ENCODE measurements around the gene CNKSR1. TPM values are rescaled to one million over a fixed set of nuclear protein-coding genes. Genes with fewer than 3 reads are reported as not detected.
A peak's percentile ranks its signal among the peaks of the same experiment; 100 is the strongest.

CNKSR1 gene
- polyA plus RNA-seq, 1 of the 3 experiments (the other 2 are of a cell fraction), result 0.49 TPM

GRCh38 chr1:26169198-26169554, 8.1 kb upstream of the CNKSR1 start (continued):
- TF ChIP-seq TAF1 (IDR thresholded peaks at IDR 0.05; ENCODE audit: borderline replicate concordance, low read depth, low read length) (no peak), POLR2AphosphoS5 (IDR thresholded peaks at IDR 0.05; ENCODE audit: low read depth, low read length) (no peak), USF1 (IDR thresholded peaks at IDR 0.05; ENCODE audit: borderline replicate concordance, low read depth) (no peak)

GRCh38 chr1:26169669-26170471, 7.4 kb upstream of the CNKSR1 start, which contains the start of gene ZNF593:
TSS of gene ZNF593 (plus strand) at chr1:26169908. CDS start at chr1:26169984, 76 bp downstream.
- peaks cover 0 to 2% of the 10 kb centered on the region in 2 experiments for H3K36me3 ChIP-seq (replicated peaks in 1 of 2; ENCODE audit: control insufficient read depth in 1 of 2, insufficient read depth in 2 of 2, low read length in 1 of 2)
- no peaks in the 10 kb centered on the region for H3K27me3 ChIP-seq (ENCODE audit: insufficient read depth)
- peaks cover 12% of the 10 kb centered on the region for H3F3A ChIP-seq (replicated peaks; ENCODE audit: insufficient read depth)
- H3K27ac ChIP-seq (ENCODE audit: low read depth in 2 of 2, low read length in 1 of 2), result peak within 1 kb of the TSS; percentile 48 to 54; a peak in 3 of 4 replicates
- 18% methylated on average over 10 of the region's 76 CpGs for WGBS (ENCODE audit: low lambda C conversion rate)
- H3K4me1 ChIP-seq (ENCODE audit: control insufficient read depth in 1 of 2, insufficient read depth in 2 of 2, low read depth in 1 of 2, low read length in 1 of 2), result peaks cover 0 to 18% of the 10 kb centered on the region in 2 experiments; a peak in 2 of 4 replicates
- POLR2A ChIA-PET, result interaction anchor here (1.1 to 1.6 kb wide), 2 partner anchors 58 to 64 kb away, joined by 3 read pairs; partner anchors contain the start of genes CEP85 and PDIK1L
- H3K4me2 ChIP-seq, result peak within 1 kb of the TSS; percentile 95
- H2AFZ ChIP-seq (ENCODE audit: low read depth), result peak within 1 kb of the TSS; percentile 86
- peak within 1 kb of the TSS; percentile 92 for H3K9ac ChIP-seq
- H3K4me3 ChIP-seq (ENCODE audit: low read depth in 2 of 2, low read length in 1 of 2), result peak within 1 kb of the TSS; percentile 85 to 98
- no peaks in the 10 kb centered on the region for H3K9me3 ChIP-seq
- TF ChIP-seq CTCF (IDR thresholded peaks at IDR 0.05), result peak; percentile 78
- TF ChIP-seq RXRA (IDR thresholded peaks at IDR 0.05; ENCODE audit: borderline replicate concordance, low read depth), result no peak
- peak; percentile 82 for TF ChIP-seq ELF1 (IDR thresholded peaks at IDR 0.05)
- TF ChIP-seq SIN3A (IDR thresholded peaks at IDR 0.05; ENCODE audit: borderline replicate concordance, low read depth, low read length), result peak; percentile 96; the same call in 1 of the 2 replicates
- TF ChIP-seq PBX3 (IDR thresholded peaks at IDR 0.05), result no peak
- peak; percentile 47; the same call in 1 of the 2 replicates for TF ChIP-seq FOSL2 (IDR thresholded peaks at IDR 0.05; ENCODE audit: borderline replicate concordance, low read depth)
- TF ChIP-seq RFX5 (IDR thresholded peaks at IDR 0.05; ENCODE audit: low read length), result 0 out of 2 replicates have a peak, but pooled peaks have one; percentile 54
- TF ChIP-seq IRF3 (IDR thresholded peaks at IDR 0.05; ENCODE audit: low read depth, low read length), result no peak
- peak; percentile 72 for TF ChIP-seq SMC3 (IDR thresholded peaks at IDR 0.05; ENCODE audit: low read depth, low read length)
- TF ChIP-seq NFIC (IDR thresholded peaks at IDR 0.05; ENCODE audit: borderline replicate concordance), result no peak
- peak; percentile 99 for TF ChIP-seq MXI1 (IDR thresholded peaks at IDR 0.05; ENCODE audit: low read depth, low read length)
- TF ChIP-seq GABPA (IDR thresholded peaks at IDR 0.05; ENCODE audit: low read depth), result peak; percentile 77
- TF ChIP-seq POLR2AphosphoS5 (IDR thresholded peaks at IDR 0.05; ENCODE audit: low read depth, low read length), result peak; percentile 83
- TF ChIP-seq TAF1 (IDR thresholded peaks at IDR 0.05; ENCODE audit: borderline replicate concordance, low read depth, low read length), result peak; percentile 60; the same call in 1 of the 2 replicates
- TF ChIP-seq MAX (IDR thresholded peaks at IDR 0.05; ENCODE audit: low read depth), result peak; percentile 98
- no peak for TF ChIP-seq EZH2phosphoT487 (IDR thresholded peaks at IDR 0.05; ENCODE audit: borderline replicate concordance, low read depth)
- 0 out of 2 replicates have a peak, but pooled peaks have one; percentile 43 for TF ChIP-seq USF1 (IDR thresholded peaks at IDR 0.05; ENCODE audit: borderline replicate concordance, low read depth)
- TF ChIP-seq YY1 (IDR thresholded peaks at IDR 0.05; ENCODE audit: low read depth), result no peak
- no peak for TF ChIP-seq FOXJ3 (CRISPR knock-in tag; IDR thresholded peaks at IDR 0.05)
- TF ChIP-seq RAD21 (IDR thresholded peaks at IDR 0.05; ENCODE audit: low read length), result peak; percentile 47; the same call in 1 of the 2 replicates
- TF ChIP-seq CHD2 (IDR thresholded peaks at IDR 0.05; ENCODE audit: low read length, partially characterized antibody), result peak; percentile 60
- peaks cover 17% of the 10 kb centered on the region; the same call in 1 of the 2 replicates for H3K79me2 ChIP-seq (ENCODE audit: insufficient read depth)
- no peaks in the 10 kb centered on the region for H4K20me1 ChIP-seq (ENCODE audit: insufficient read depth)
- DNase-seq, result peak; percentile 99
- CTCF ChIA-PET, result interaction anchor here (0.6 to 2.7 kb wide), 41 partner anchors 9 to 195 kb away, joined by 3 to 28 read pairs (median 4); partner anchors contain the start of genes CEP85, EXTL1 and PAFAH2
- H3K9me2 ChIP-seq, result no peaks in the 10 kb centered on the region
